ENCODE results near the gene LRCH1. TPM values are rescaled to one million over a fixed set of nuclear protein-coding genes. Genes with fewer than 3 reads are reported as not detected.

Gene LRCH1
- total RNA-seq, 4 donors from 2014 or later, result 13.6 to 29.7 (median 18.5) TPM

- DNase-seq, result no peak
- Histone ChIP-seq H3K27ac (no peak overlapping the region), H3K4me3 (no peak overlapping the region), H3K9me3 (no peaks in the 10 kb centered on the region), H3K36me3 (no peaks in the 10 kb centered on the region), H3K27me3 (no peaks in the 10 kb centered on the region), H3K4me1 (no peaks in the 10 kb centered on the region)
- TF ChIP-seq CTCF (IDR thresholded peaks at IDR 0.05), result no peak
- no peak for TF ChIP-seq POLR2A (IDR thresholded peaks at IDR 0.05)
These were observed 16.6 kb upstream of the LRCH1 start for GRCh38 chr13:46536341-46536740.

GRCh38 chr13:46539231-46539630, 13.7 kb upstream of the LRCH1 start:
- H3K36me3 ChIP-seq, result no peaks in the 10 kb centered on the region
- no peak overlapping the region for H3K4me3 ChIP-seq
- no peaks in the 10 kb centered on the region for H3K27me3 ChIP-seq
- H3K27ac ChIP-seq, result no peak overlapping the region
- no peak for DNase-seq
- TF ChIP-seq POLR2A (IDR thresholded peaks at IDR 0.05) (no peak), CTCF (IDR thresholded peaks at IDR 0.05) (no peak)
- H3K4me1 ChIP-seq, result no peaks in the 10 kb centered on the region
- H3K9me3 ChIP-seq, result no peaks in the 10 kb centered on the region

- no peak overlapping the region for H3K4me3 ChIP-seq
- TF ChIP-seq CTCF (IDR thresholded peaks at IDR 0.05) (no peak), POLR2A (IDR thresholded peaks at IDR 0.05) (no peak)
- no peaks in the 10 kb centered on the region for H3K4me1 ChIP-seq
These were observed 11.8 kb upstream of the LRCH1 start for GRCh38 chr13:46541210-46541609.

GRCh38 chr13:46542833-46543232, 10.1 kb upstream of the LRCH1 start:
- TF ChIP-seq CTCF (IDR thresholded peaks at IDR 0.05) (no peak), POLR2A (IDR thresholded peaks at IDR 0.05) (no peak)
- H3K36me3 ChIP-seq, result no peaks in the 10 kb centered on the region
- no peak overlapping the region for H3K27ac ChIP-seq
- no peaks in the 10 kb centered on the region for H3K27me3 ChIP-seq
- no peak for DNase-seq
- no peaks in the 10 kb centered on the region for H3K9me3 ChIP-seq
- no peaks in the 10 kb centered on the region for H3K4me1 ChIP-seq
- no peak overlapping the region for H3K4me3 ChIP-seq

More at GRCh38 chr13:46541210-46541609, 11.8 kb upstream of the LRCH1 start:
- no peaks in the 10 kb centered on the region for H3K9me3 ChIP-seq
- H3K27ac ChIP-seq, result no peak overlapping the region
- H3K36me3 ChIP-seq, result no peaks in the 10 kb centered on the region
- DNase-seq, result no peak
- H3K27me3 ChIP-seq, result no peaks in the 10 kb centered on the region

- no peak for DNase-seq
- Histone ChIP-seq H3K9me3 (no peaks in the 10 kb centered on the region), H3K36me3 (no peaks in the 10 kb centered on the region), H3K4me1 (no peaks in the 10 kb centered on the region), H3K27ac (no peak overlapping the region), H3K27me3 (no peaks in the 10 kb centered on the region), H3K4me3 (no peak overlapping the region)
- no peak for TF ChIP-seq CTCF (IDR thresholded peaks at IDR 0.05)
- no peak for TF ChIP-seq POLR2A (IDR thresholded peaks at IDR 0.05)
These were observed 9.7 kb upstream of the LRCH1 start for GRCh38 chr13:46543287-46543686.

- Histone ChIP-seq H3K4me1 (no peaks in the 10 kb centered on the region), H3K36me3 (no peaks in the 10 kb centered on the region), H3K9me3 (no peaks in the 10 kb centered on the region), H3K27ac (no peak overlapping the region), H3K27me3 (no peaks in the 10 kb centered on the region), H3K4me3 (no peak overlapping the region)
- DNase-seq, result no peak
- TF ChIP-seq CTCF (IDR thresholded peaks at IDR 0.05) (no peak), POLR2A (IDR thresholded peaks at IDR 0.05) (no peak)
These were observed 8.8 kb upstream of the LRCH1 start for GRCh38 chr13:46544208-46544607.
